ENCODE results near the gene SARDH. TPM values are rescaled to one million over a fixed set of nuclear protein-coding genes. Genes with fewer than 3 reads are reported as not detected.

The SARDH gene
- total RNA-seq, 4 donors from 2014 or later: 0.39 to 2.9 (median 0.51) TPM

DNA sequence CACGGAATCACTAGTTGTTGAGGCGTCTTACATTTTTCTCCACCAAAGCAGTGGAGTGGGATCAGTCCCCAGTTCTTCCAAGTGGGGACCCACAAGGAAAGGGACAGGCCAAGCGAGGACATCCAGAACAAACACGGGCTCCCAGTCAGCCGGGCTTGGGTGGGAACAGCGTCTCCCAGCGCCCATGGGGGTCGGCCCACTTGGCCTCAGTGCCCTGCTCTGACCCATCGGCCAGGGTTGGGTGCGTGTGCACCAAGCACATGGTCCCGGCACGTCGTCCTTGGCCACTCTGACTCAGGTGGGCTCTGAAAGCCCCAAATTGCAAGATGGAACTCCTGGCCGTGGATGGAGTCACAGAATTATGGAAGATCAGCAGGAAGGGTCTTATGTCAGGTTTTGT lies 64.1 kb downstream of the SARDH start:
- TF ChIP-seq POLR2AphosphoS5 (IDR thresholded peaks at IDR 0.05): no peak
- no peak for TF ChIP-seq EP300 (IDR thresholded peaks at IDR 0.05)
- TF ChIP-seq, protein P1, sequence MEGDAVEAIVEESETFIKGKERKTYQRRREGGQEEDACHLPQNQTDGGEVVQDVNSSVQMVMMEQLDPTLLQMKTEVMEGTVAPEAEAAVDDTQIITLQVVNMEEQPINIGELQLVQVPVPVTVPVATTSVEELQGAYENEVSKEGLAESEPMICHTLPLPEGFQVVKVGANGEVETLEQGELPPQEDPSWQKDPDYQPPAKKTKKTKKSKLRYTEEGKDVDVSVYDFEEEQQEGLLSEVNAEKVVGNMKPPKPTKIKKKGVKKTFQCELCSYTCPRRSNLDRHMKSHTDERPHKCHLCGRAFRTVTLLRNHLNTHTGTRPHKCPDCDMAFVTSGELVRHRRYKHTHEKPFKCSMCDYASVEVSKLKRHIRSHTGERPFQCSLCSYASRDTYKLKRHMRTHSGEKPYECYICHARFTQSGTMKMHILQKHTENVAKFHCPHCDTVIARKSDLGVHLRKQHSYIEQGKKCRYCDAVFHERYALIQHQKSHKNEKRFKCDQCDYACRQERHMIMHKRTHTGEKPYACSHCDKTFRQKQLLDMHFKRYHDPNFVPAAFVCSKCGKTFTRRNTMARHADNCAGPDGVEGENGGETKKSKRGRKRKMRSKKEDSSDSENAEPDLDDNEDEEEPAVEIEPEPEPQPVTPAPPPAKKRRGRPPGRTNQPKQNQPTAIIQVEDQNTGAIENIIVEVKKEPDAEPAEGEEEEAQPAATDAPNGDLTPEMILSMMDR (IDR thresholded peaks at IDR 0.05): no peak
- TF ChIP-seq POLR2A (IDR thresholded peaks at IDR 0.05; ENCODE audit: low read depth): no peak
- H3K4me3 ChIP-seq: no peak overlapping the region
- H3K27me3 ChIP-seq: peaks cover 0 to 5% (median 0%) of the 10 kb centered on the region in 4 donors
- no peaks in the 10 kb centered on the region for H3K36me3 ChIP-seq
- H3K4me1 ChIP-seq: peaks cover 0 to 3% (median 2%) of the 10 kb centered on the region in 4 donors
- intact Hi-C loops (cut with DNase I): no loop called here
- no peaks in the 10 kb centered on the region for H3K9me3 ChIP-seq
- DNase-seq (ENCODE audit: extremely low spot score): no peak
- no peak overlapping the region for H3K27ac ChIP-seq (replicated peaks in 1 of 4)
- 93% methylated on average over 5 of the region's 14 CpGs for WGBS

DNA sequence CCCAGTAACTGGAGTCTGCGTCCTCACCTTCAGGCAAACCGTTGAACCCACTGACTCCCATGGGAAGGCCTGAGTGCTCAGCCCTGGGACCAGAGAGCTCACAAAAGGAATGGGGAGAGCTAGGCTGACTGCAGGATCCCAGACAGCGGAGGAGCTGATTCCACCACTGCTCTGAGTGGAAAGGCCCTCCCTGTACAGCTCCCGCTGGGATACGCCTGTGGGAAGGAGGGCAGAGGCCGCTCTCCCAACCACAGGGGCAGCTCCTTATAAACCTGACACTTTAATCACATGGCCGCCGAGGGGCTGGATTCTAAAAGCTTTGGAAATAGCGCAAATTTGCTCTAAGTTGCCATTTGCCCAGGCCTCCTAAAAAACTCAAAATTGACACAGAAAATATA lies 64.9 kb downstream of the SARDH start:
- Histone ChIP-seq H3K4me3 (no peak overlapping the region), H3K27me3 (peaks cover 0 to 5% (median 0%) of the 10 kb centered on the region in 4 donors), H3K9me3 (no peaks in the 10 kb centered on the region), H3K36me3 (no peaks in the 10 kb centered on the region), H3K4me1 (no peaks in the 10 kb centered on the region), H3K27ac (replicated peaks in 1 of 4) (no peak overlapping the region)
- TF ChIP-seq POLR2A (IDR thresholded peaks at IDR 0.05; ENCODE audit: low read depth) (no peak), EP300 (IDR thresholded peaks at IDR 0.05) (no peak), POLR2AphosphoS5 (IDR thresholded peaks at IDR 0.05) (no peak)
- TF ChIP-seq, protein P1 (IDR thresholded peaks at IDR 0.05): no peak
- WGBS: 77% methylated on average over 9 of the region's 9 CpGs
- no peak for DNase-seq (ENCODE audit: extremely low spot score)
- intact Hi-C loops (cut with DNase I): no loop called here

DNA sequence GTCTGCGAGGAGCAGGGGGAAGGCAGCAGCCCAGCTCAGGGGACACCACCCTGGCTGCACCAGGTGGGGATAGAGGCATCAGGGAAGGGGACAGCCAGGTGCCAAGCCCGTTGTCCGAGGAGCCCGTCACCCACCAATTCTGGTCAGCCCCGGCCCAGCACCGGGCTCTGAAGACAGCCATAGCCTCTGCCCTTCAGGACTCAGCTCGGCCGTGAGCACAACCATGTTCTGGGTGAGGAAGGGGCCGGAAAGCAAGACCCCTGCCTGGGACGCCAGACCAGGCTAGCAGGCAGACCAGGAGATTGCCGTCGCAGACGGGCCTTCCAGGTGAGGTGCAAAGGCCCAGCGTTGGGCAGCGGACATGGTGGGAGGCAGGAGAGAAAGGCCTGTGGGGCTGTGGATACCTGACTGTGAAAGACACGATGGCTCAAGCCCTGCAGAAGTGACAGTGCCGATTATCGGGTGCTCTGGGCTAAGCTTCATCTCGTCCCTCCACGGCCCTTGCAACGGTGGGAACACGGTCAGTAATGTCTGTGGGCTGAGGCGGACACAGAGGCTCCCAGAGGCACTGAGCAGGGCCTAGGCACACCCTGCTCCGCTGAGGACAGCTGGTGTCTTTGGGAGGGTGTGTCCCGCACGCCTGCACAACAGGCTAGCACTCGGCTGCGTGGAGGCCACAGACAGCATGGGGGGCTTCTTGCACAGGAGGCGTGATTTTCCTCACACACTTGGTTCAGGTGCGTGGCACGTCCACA lies 65.5 kb downstream of the SARDH start:
- intact Hi-C loops (cut with DNase I): no loop called here
- DNase-seq (ENCODE audit: extremely low spot score): no peak
- WGBS: 83% methylated on average over 25 of the region's 31 CpGs
- Histone ChIP-seq H3K27ac (replicated peaks in 1 of 4) (no peak overlapping the region), H3K9me3 (no peaks in the 10 kb centered on the region), H3K36me3 (no peaks in the 10 kb centered on the region), H3K4me1 (no peaks in the 10 kb centered on the region), H3K27me3 (peaks cover 0 to 5% (median 0%) of the 10 kb centered on the region in 4 donors), H3K4me3 (no peak overlapping the region)
- TF ChIP-seq EP300 (IDR thresholded peaks at IDR 0.05) (no peak), POLR2A (IDR thresholded peaks at IDR 0.05; ENCODE audit: low read depth) (no peak), POLR2AphosphoS5 (IDR thresholded peaks at IDR 0.05) (no peak)
- TF ChIP-seq, protein P1 (IDR thresholded peaks at IDR 0.05): no peak

DNA sequence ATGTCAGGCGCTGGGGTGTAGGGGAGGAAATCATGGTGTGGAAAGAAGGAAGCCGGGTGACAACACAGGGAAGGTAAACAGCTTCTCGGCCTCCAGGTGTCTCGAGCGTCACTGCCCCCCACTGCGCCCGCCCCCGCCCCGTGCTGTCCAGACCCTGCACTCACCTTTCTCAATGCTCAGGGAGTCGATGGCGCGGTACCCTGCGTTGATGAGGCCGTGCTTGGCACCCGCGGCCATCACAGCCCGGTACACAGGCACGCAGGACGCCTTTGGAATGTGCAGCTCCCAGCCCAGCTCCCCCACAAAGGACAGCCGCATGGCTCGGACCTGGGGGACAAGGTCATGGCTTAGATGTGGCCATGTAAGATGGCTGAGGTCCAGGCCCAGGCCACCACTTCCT lies 66.8 kb downstream of the SARDH start:
- Histone ChIP-seq H3K9me3 (no peaks in the 10 kb centered on the region), H3K27me3 (peaks cover 0 to 11% (median 0%) of the 10 kb centered on the region in 4 donors), H3K4me3 (no peak overlapping the region), H3K27ac (replicated peaks in 1 of 4) (no peak overlapping the region), H3K4me1 (no peaks in the 10 kb centered on the region), H3K36me3 (no peaks in the 10 kb centered on the region)
- 78% methylated on average over 21 of the region's 21 CpGs for WGBS
- TF ChIP-seq POLR2AphosphoS5 (IDR thresholded peaks at IDR 0.05): no peak
- TF ChIP-seq, protein P1 (IDR thresholded peaks at IDR 0.05): no peak
- TF ChIP-seq EP300 (IDR thresholded peaks at IDR 0.05): no peak
- no peak for TF ChIP-seq POLR2A (IDR thresholded peaks at IDR 0.05; ENCODE audit: low read depth)
- intact Hi-C loops (cut with DNase I): no loop called here
- DNase-seq (ENCODE audit: extremely low spot score): no peak

All from esophagus muscularis mucosa (tissue), 4 donors.